HL-60 (cell line): Measurements from ENCODE around the gene GRIP2.

Experiments used
- DNase-seq, 2 experiments: peaks; one replicate each; pipeline ENCODE4 v3.0.0-alpha.2; 2010 to 2020; ENCODE audit warnings: low read depth in 1 of 2, low spot score in 1 of 2
- H3K27ac ChIP-seq: fragments of 250-450 bp; sonication (Bioruptor Pico); replicated peaks from 2 replicates; pipeline ENCODE4 v1.5.1; 2020; ENCODE audit warnings: mild to moderate bottlenecking, moderate library complexity
- H3K27me3 ChIP-seq: fragments of 250-450 bp; sonication (Bioruptor Pico); 2 replicates; pipeline ENCODE4 v1.5.1; 2021; ENCODE audit warnings: mild to moderate bottlenecking, moderate library complexity; ENCODE audit not compliant: insufficient read depth, poor library complexity, severe bottlenecking
- H3K4me3 ChIP-seq: replicated peaks from 2 replicates; pipeline ENCODE4 v1.5.1; 2011; ENCODE audit warnings: mild to moderate bottlenecking, control low read depth, low read length; ENCODE audit not compliant: insufficient read depth
- GABPA ChIP-seq: IDR thresholded peaks from 2 replicates; pipeline ENCODE4 v1.6.1; 2012; ENCODE audit warnings: low read depth
- POLR2AphosphoS5 ChIP-seq: IDR thresholded peaks from 2 replicates; pipeline ENCODE4 v1.6.1; 2012; ENCODE audit warnings: low read depth
- SPI1 ChIP-seq: IDR thresholded peaks from 2 replicates; pipeline ENCODE4 v1.6.1; 2012; ENCODE audit warnings: low read depth, mild to moderate bottlenecking, borderline replicate concordance
- TF ChIP-seq, protein P1 (sequence below): IDR thresholded peaks from 2 replicates; pipeline ENCODE4 v1.6.1; 2012; ENCODE audit warnings: low read depth; ENCODE audit not compliant: insufficient replicate concordance
- TF ChIP-seq, protein P2 (sequence below): IDR thresholded peaks from one replicate; pipeline ENCODE4 v1.5.1; 2011; ENCODE audit warnings: low read length, control low read depth, inconsistent platforms; ENCODE audit not compliant: insufficient read depth

The GRIP2 gene

DNA sequence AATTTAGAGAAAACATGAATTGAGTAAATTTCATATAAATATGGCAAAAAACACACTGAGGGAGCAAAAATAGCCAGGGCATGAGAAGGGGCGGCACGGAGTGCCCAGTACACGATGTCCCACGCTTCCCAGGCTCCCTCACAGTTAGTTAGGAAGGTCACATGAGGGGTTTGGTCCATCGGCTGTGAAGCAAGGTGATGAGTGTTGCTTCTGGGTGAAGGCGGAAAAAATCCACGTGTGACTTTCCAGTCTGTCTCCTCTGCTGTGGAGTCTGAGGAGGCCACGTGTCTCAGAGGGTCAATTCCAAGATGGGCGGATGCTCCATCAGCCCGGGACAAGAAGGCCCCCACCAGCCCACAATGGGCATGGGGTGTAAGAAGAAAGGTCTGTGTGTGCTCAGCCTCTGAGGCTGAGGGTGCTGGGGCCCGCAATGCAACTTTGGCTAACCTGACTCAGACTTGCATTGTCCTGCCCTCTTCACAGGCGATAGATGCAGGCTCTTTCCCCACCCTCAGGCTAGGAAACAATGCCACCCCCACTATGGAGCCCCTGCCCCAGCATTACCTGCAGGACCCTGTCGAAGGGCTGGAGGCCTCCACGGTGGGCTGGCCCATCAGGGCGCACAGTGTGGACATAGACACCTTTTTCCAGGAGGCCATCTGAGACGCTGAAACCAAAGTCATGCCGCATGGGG, 45.7 kb downstream of the GRIP2 start:
- H3K27me3 ChIP-seq = no peaks in the 10 kb centered on the region
- no peak overlapping the region for H3K27ac ChIP-seq
- TF ChIP-seq GABPA (no peak), SPI1 (no peak), POLR2AphosphoS5 (no peak)
- TF ChIP-seq, protein P1, sequence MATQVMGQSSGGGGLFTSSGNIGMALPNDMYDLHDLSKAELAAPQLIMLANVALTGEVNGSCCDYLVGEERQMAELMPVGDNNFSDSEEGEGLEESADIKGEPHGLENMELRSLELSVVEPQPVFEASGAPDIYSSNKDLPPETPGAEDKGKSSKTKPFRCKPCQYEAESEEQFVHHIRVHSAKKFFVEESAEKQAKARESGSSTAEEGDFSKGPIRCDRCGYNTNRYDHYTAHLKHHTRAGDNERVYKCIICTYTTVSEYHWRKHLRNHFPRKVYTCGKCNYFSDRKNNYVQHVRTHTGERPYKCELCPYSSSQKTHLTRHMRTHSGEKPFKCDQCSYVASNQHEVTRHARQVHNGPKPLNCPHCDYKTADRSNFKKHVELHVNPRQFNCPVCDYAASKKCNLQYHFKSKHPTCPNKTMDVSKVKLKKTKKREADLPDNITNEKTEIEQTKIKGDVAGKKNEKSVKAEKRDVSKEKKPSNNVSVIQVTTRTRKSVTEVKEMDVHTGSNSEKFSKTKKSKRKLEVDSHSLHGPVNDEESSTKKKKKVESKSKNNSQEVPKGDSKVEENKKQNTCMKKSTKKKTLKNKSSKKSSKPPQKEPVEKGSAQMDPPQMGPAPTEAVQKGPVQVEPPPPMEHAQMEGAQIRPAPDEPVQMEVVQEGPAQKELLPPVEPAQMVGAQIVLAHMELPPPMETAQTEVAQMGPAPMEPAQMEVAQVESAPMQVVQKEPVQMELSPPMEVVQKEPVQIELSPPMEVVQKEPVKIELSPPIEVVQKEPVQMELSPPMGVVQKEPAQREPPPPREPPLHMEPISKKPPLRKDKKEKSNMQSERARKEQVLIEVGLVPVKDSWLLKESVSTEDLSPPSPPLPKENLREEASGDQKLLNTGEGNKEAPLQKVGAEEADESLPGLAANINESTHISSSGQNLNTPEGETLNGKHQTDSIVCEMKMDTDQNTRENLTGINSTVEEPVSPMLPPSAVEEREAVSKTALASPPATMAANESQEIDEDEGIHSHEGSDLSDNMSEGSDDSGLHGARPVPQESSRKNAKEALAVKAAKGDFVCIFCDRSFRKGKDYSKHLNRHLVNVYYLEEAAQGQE = no peak
- TF ChIP-seq, protein P2, sequence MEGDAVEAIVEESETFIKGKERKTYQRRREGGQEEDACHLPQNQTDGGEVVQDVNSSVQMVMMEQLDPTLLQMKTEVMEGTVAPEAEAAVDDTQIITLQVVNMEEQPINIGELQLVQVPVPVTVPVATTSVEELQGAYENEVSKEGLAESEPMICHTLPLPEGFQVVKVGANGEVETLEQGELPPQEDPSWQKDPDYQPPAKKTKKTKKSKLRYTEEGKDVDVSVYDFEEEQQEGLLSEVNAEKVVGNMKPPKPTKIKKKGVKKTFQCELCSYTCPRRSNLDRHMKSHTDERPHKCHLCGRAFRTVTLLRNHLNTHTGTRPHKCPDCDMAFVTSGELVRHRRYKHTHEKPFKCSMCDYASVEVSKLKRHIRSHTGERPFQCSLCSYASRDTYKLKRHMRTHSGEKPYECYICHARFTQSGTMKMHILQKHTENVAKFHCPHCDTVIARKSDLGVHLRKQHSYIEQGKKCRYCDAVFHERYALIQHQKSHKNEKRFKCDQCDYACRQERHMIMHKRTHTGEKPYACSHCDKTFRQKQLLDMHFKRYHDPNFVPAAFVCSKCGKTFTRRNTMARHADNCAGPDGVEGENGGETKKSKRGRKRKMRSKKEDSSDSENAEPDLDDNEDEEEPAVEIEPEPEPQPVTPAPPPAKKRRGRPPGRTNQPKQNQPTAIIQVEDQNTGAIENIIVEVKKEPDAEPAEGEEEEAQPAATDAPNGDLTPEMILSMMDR = no peak
- H3K4me3 ChIP-seq = no peak overlapping the region
- no peak for DNase-seq

DNA sequence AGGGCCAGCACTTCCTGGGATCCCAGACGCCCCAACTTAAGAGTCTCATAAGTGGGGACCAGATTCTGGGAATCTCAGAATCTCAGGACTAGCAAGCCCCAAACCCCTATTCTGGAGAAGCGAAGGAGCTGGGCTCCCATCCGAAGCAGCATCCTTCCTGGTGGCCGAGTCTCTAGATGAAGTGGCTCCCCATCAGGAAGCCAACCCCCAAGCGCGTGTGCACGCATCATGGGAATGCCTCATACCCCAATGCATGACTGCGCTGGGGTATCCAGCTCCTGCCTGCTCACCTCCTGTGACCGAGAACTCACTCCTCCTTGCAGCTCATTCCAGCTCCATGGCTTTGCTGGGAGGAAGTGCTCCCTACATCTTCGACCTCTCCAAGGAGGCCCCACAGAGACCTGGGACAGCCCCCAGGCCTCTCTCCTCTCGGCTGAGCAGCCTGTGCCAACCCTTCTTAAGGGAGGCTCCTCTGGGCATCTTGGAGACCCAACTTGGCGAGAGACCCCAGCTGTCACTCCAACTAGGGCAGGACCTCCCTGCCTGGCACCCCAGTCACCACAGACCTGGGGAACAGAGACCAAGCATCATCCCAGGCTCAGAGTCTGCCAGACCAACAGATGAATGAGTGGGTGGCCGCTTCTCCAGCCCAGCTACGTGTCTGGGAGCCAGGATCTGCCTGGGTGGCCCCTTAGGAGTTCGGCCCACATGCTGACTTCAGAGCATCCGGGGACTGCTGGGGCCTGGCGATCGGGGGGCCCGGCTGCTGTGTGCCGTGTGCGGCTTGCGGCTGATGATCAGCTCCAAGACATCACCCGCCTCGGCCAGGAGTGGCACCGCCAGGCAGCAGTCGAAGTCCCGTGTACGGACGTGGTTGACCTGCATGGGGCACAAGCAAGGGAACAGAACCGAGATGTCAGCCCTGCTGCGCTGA, 46.9 kb downstream of the GRIP2 start:
- no peak for DNase-seq
- Histone ChIP-seq H3K4me3 (no peak overlapping the region), H3K27me3 (no peaks in the 10 kb centered on the region), H3K27ac (no peak overlapping the region)
- TF ChIP-seq POLR2AphosphoS5 = no peak
- no peak for TF ChIP-seq GABPA
- TF ChIP-seq SPI1 = no peak
- TF ChIP-seq, protein P1 = no peak
- TF ChIP-seq, protein P2 = no peak

DNA sequence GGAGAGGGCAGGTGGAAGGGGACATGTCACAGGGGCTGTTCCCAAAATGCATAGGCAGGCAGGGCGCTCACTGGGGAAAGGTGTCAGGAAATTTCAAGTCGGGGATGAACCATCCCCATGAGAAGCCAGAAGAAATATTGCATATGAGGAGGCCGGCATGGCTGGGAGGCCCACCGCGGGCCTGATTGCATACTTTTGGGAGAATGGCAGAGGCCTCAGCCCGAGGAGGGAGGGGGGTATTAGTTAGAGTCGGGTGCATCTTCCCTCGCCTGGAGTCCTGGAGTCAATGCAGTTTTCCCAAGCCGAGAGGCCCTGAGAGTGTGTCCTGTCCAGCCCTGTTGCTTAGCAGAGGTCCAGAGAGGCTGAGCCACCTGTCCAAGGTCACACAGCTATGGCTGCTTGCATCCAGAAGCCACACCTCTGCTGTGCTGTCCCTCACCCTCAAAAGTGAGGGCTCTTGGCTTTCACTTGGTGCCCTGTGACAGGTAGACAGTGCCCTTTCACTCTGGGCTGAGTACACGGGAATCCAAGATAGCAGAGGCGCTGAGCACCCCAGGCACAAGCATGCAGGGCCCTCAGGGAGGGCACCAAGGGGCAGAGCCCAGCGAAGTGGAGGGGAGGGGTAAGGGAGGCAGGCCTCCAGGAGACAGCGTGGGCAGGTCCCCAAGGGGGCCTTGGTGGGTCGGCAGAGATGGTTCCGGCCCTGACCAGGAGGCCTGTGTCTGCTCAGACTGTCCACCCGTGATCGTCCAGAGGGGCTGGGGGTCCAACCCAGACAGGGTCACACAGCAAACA, 48.5 kb downstream of the GRIP2 start:
- H3K27ac ChIP-seq = no peak overlapping the region
- TF ChIP-seq, protein P2 = no peak
- TF ChIP-seq POLR2AphosphoS5 (no peak), SPI1 (no peak), GABPA (no peak)
- TF ChIP-seq, protein P1 = no peak
- DNase-seq = no peak
- no peak overlapping the region for H3K4me3 ChIP-seq
- no peaks in the 10 kb centered on the region for H3K27me3 ChIP-seq
